ENCODE results near the gene GHRHR. TPM values are rescaled to one million over a fixed set of nuclear protein-coding genes. Genes with fewer than 3 reads are reported as not detected.

Gene GHRHR
- total RNA-seq, 2 donors from 2014 or later = not detected

GRCh38 chr7:30996883-30997282 lies 33.1 kb downstream of the GHRHR start:
- H3K9me3 Mint-ChIP-seq = no peaks in the 10 kb centered on the region
- no peaks in the 10 kb centered on the region for H3K36me3 Mint-ChIP-seq (ENCODE audit: insufficient read depth in 2 of 2)
- H3K4me1 Mint-ChIP-seq (ENCODE audit: low read depth) = no peaks in the 10 kb centered on the region
- no peak for DNase-seq
- H3K27ac Mint-ChIP-seq = no peak overlapping the region
- H3K4me3 Mint-ChIP-seq = no peak overlapping the region
- H3K27me3 Mint-ChIP-seq (ENCODE audit: low read depth) = no peaks in the 10 kb centered on the region
- no peak for ATAC-seq (replicated peaks in 1 of 2)

DNA sequence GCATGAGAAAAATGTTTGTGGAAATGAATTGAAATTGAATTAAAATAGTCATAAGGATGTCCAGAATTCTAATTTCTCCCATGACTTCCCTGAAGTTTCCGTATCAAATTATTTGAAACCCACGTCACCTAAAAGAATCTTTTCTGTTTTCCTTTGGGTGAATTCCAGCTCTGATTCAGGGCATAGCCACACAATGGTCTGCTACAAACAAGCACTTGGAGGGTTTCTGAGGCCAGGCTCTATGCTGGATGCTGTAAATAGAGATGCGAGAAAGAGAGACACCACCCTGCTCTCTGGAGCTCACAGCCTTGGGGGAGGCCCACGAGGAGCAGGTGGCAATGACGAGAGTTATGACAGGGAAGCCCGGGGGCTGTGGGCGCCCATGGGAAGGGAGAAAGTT lies 33.6 kb downstream of the GHRHR start:
- Mint-ChIP-seq H3K9me3 (no peaks in the 10 kb centered on the region), H3K4me3 (no peak overlapping the region), H3K36me3 (ENCODE audit: insufficient read depth in 2 of 2) (no peaks in the 10 kb centered on the region), H3K27me3 (ENCODE audit: low read depth) (no peaks in the 10 kb centered on the region), H3K27ac (no peak overlapping the region), H3K4me1 (ENCODE audit: low read depth) (peaks cover 3% of the 10 kb centered on the region)
- DNase-seq (no peak), ATAC-seq (replicated peaks in 1 of 2) (no peak)

DNA sequence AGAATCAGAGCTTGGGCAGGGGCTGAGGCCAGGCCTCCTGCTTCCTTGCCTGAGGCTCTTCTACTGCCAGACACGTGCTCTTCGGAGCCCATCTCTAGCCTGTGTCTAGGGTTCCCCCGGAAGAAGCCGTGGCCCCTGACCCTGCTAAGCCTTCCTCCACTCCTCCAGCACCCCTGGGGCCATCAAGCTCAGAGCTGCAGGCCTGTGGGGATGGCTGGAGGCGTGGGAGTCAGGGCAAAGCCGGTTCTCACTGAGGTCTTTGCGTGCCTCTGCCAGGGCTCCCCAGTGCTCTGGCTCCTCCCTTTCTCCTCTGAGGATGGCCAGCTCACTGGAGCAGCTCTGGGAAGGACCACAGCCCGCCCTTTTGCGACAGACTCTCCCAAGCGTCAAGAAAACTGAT lies 34.4 kb downstream of the GHRHR start:
- H3K4me3 Mint-ChIP-seq = no peak overlapping the region
- H3K4me1 Mint-ChIP-seq (ENCODE audit: low read depth) = peaks cover 5% of the 10 kb centered on the region
- no peak for DNase-seq
- H3K36me3 Mint-ChIP-seq (ENCODE audit: insufficient read depth in 2 of 2) = no peaks in the 10 kb centered on the region
- H3K27me3 Mint-ChIP-seq (ENCODE audit: low read depth) = no peaks in the 10 kb centered on the region
- ATAC-seq (replicated peaks in 1 of 2) = no peak
- H3K9me3 Mint-ChIP-seq = no peaks in the 10 kb centered on the region
- H3K27ac Mint-ChIP-seq = no peak overlapping the region

- no peak overlapping the region for H3K27ac Mint-ChIP-seq
- ATAC-seq (replicated peaks in 1 of 2) = no peak
- no peak overlapping the region for H3K4me3 Mint-ChIP-seq
Measured at GRCh38 chr7:31000161-31000693, 36.5 kb downstream of the GHRHR start.

GRCh38 chr7:31000779-31001178 lies 37.0 kb downstream of the GHRHR start:
- no peak overlapping the region for H3K4me3 Mint-ChIP-seq
- H3K9me3 Mint-ChIP-seq = no peaks in the 10 kb centered on the region
- DNase-seq (no peak), ATAC-seq (replicated peaks in 1 of 2) (no peak)
- H3K27ac Mint-ChIP-seq = no peak overlapping the region
- no peaks in the 10 kb centered on the region for H3K27me3 Mint-ChIP-seq (ENCODE audit: low read depth)
- no peaks in the 10 kb centered on the region for H3K36me3 Mint-ChIP-seq (ENCODE audit: insufficient read depth in 2 of 2)
- H3K4me1 Mint-ChIP-seq (ENCODE audit: low read depth) = peaks cover 5% of the 10 kb centered on the region

More at GRCh38 chr7:31000161-31000693, 36.5 kb downstream of the GHRHR start:
- Mint-ChIP-seq H3K27me3 (ENCODE audit: low read depth) (no peaks in the 10 kb centered on the region), H3K9me3 (no peaks in the 10 kb centered on the region), H3K4me1 (ENCODE audit: low read depth) (peaks cover 5% of the 10 kb centered on the region), H3K36me3 (ENCODE audit: insufficient read depth in 2 of 2) (no peaks in the 10 kb centered on the region)
- DNase-seq = no peak

- Mint-ChIP-seq H3K4me1 (ENCODE audit: low read depth) (peaks cover 5% of the 10 kb centered on the region), H3K27ac (peak overlapping the region; percentile 56), H3K36me3 (ENCODE audit: insufficient read depth in 2 of 2) (no peaks in the 10 kb centered on the region), H3K27me3 (ENCODE audit: low read depth) (no peaks in the 10 kb centered on the region), H3K9me3 (no peaks in the 10 kb centered on the region), H3K4me3 (no peak overlapping the region)
- no peak for ATAC-seq (replicated peaks in 1 of 2)
- DNase-seq = no peak
Measured at GRCh38 chr7:31002256-31002655, 38.5 kb downstream of the GHRHR start.

- no peak overlapping the region for H3K27ac Mint-ChIP-seq
- no peak for DNase-seq
- no peaks in the 10 kb centered on the region for H3K36me3 Mint-ChIP-seq (ENCODE audit: insufficient read depth in 2 of 2)
- no peak for ATAC-seq (replicated peaks in 1 of 2)
- no peaks in the 10 kb centered on the region for H3K9me3 Mint-ChIP-seq
- peaks cover 5% of the 10 kb centered on the region for H3K4me1 Mint-ChIP-seq (ENCODE audit: low read depth)
- no peak overlapping the region for H3K4me3 Mint-ChIP-seq
- no peaks in the 10 kb centered on the region for H3K27me3 Mint-ChIP-seq (ENCODE audit: low read depth)
Measured at GRCh38 chr7:31003097-31003496, 39.3 kb downstream of the GHRHR start.

DNA sequence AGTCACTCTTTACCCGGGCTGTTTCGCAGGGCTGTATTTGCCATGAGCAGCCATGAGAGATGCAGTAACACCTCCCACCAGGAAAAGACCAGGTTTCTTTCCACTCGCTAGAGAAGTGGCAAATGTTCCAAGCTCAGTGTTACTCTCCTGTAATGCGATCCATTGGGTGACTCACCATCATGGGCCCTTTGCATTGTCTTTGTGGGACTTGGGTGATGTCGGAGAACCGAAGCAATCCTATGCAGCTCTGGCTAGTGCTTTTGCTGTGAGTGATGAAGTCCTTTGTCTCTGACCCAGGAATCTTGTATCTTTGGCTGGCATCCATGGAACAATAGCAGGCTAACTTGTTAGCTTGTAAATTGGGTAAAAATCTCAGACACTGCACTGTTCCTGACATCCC lies 40.0 kb downstream of the GHRHR start:
- H3K4me3 Mint-ChIP-seq = no peak overlapping the region
- no peaks in the 10 kb centered on the region for H3K36me3 Mint-ChIP-seq (ENCODE audit: insufficient read depth in 2 of 2)
- H3K27me3 Mint-ChIP-seq (ENCODE audit: low read depth) = no peaks in the 10 kb centered on the region
- peaks cover 5% of the 10 kb centered on the region for H3K4me1 Mint-ChIP-seq (ENCODE audit: low read depth)
- no peak for DNase-seq
- no peak for ATAC-seq (replicated peaks in 1 of 2)
- H3K27ac Mint-ChIP-seq = no peak overlapping the region
- no peaks in the 10 kb centered on the region for H3K9me3 Mint-ChIP-seq

GRCh38 chr7:31004393-31004792 lies 40.6 kb downstream of the GHRHR start:
- no peaks in the 10 kb centered on the region for H3K36me3 Mint-ChIP-seq (ENCODE audit: insufficient read depth in 2 of 2)
- H3K9me3 Mint-ChIP-seq = no peaks in the 10 kb centered on the region
- H3K27me3 Mint-ChIP-seq (ENCODE audit: low read depth) = no peaks in the 10 kb centered on the region
- DNase-seq = no peak
- no peak for ATAC-seq (replicated peaks in 1 of 2)
- H3K4me1 Mint-ChIP-seq (ENCODE audit: low read depth) = peaks cover 5% of the 10 kb centered on the region
- H3K27ac Mint-ChIP-seq = no peak overlapping the region
- no peak overlapping the region for H3K4me3 Mint-ChIP-seq

- DNase-seq (no peak), ATAC-seq (replicated peaks in 1 of 2) (no peak)
Measured at GRCh38 chr7:31006857-31007256, 43.1 kb downstream of the GHRHR start.

GRCh38 chr7:31007634-31008033 lies 43.9 kb downstream of the GHRHR start:
- Mint-ChIP-seq H3K9me3 (peaks cover 0 to 1% of the 10 kb centered on the region in 2 donors), H3K36me3 (ENCODE audit: insufficient read depth in 2 of 2) (peaks cover 0 to 3% of the 10 kb centered on the region in 2 donors), H3K4me1 (ENCODE audit: low read depth) (peaks cover 3% of the 10 kb centered on the region), H3K27me3 (ENCODE audit: low read depth) (peaks cover 8% of the 10 kb centered on the region), H3K4me3 (no peak overlapping the region), H3K27ac (no peak overlapping the region)
- no peak for DNase-seq
- ATAC-seq (replicated peaks in 1 of 2) = no peak

More at GRCh38 chr7:31006857-31007256, 43.1 kb downstream of the GHRHR start:
- H3K27ac Mint-ChIP-seq = no peak overlapping the region
- peaks cover 0 to 3% of the 10 kb centered on the region in 2 donors for H3K36me3 Mint-ChIP-seq (ENCODE audit: insufficient read depth in 2 of 2)
- peaks cover 8% of the 10 kb centered on the region for H3K27me3 Mint-ChIP-seq (ENCODE audit: low read depth)
- peaks cover 0 to 1% of the 10 kb centered on the region in 2 donors for H3K9me3 Mint-ChIP-seq
- no peak overlapping the region for H3K4me3 Mint-ChIP-seq
- H3K4me1 Mint-ChIP-seq (ENCODE audit: low read depth) = peaks cover 9% of the 10 kb centered on the region

- no peak for DNase-seq
- Mint-ChIP-seq H3K27ac (no peak overlapping the region), H3K36me3 (ENCODE audit: insufficient read depth in 2 of 2) (peaks cover 0 to 5% of the 10 kb centered on the region in 2 donors), H3K27me3 (ENCODE audit: low read depth) (peaks cover 16% of the 10 kb centered on the region), H3K9me3 (peaks cover 0 to 1% of the 10 kb centered on the region in 2 donors), H3K4me3 (no peak overlapping the region), H3K4me1 (ENCODE audit: low read depth) (peaks cover 4% of the 10 kb centered on the region)
- no peak for ATAC-seq (replicated peaks in 1 of 2)
Measured at GRCh38 chr7:31014826-31015225, 51.1 kb downstream of the GHRHR start.

GRCh38 chr7:31017032-31017675 lies 53.4 kb downstream of the GHRHR start:
- Mint-ChIP-seq H3K27ac (no peak overlapping the region), H3K9me3 (no peaks in the 10 kb centered on the region), H3K36me3 (ENCODE audit: insufficient read depth in 2 of 2) (peaks cover 0 to 2% of the 10 kb centered on the region in 2 donors), H3K27me3 (ENCODE audit: low read depth) (peaks cover 7% of the 10 kb centered on the region), H3K4me1 (ENCODE audit: low read depth) (peaks cover 10% of the 10 kb centered on the region), H3K4me3 (no peak overlapping the region)
- DNase-seq (no peak), ATAC-seq (replicated peaks in 1 of 2) (no peak)

- H3K4me1 Mint-ChIP-seq (ENCODE audit: low read depth) = peaks cover 10% of the 10 kb centered on the region
- peaks cover 7% of the 10 kb centered on the region for H3K27me3 Mint-ChIP-seq (ENCODE audit: low read depth)
- no peak overlapping the region for H3K27ac Mint-ChIP-seq
- ATAC-seq (replicated peaks in 1 of 2) (no peak), DNase-seq (no peak)
- H3K4me3 Mint-ChIP-seq = no peak overlapping the region
- no peaks in the 10 kb centered on the region for H3K9me3 Mint-ChIP-seq
- H3K36me3 Mint-ChIP-seq (ENCODE audit: insufficient read depth in 2 of 2) = peaks cover 0 to under 1% of the 10 kb centered on the region in 2 donors
Measured at GRCh38 chr7:31017721-31018120, 54.0 kb downstream of the GHRHR start.
